Breast epithelium (tissue), 4 donors: ENCODE results near the gene BNIP3. TPM values are rescaled to one million over a fixed set of nuclear protein-coding genes. Genes with fewer than 3 reads are reported as not detected.

Experiments used
- DNase-seq, 2 donors: peaks; one replicate each; pipeline ENCODE4 v3.0.0-alpha.2; 2019; ENCODE audit warnings: low spot score in 2 of 2
- H3K27ac ChIP-seq, 2 donors: fragments of 200-600 bp; sonication (generic) in 1 of 2; one replicate each; pipeline ENCODE4 v1.5.1; 2016 to 2019; ENCODE audit warnings: mild to moderate bottlenecking in 1 of 2
- H3K27me3 ChIP-seq, 2 donors: fragments of 200-600 bp; sonication (generic) in 1 of 2; one replicate each; pipeline versions ENCODE4 v1.5.1 to v1.6.0; 2017 to 2019; ENCODE audit warnings: control low read depth in 1 of 2, mild to moderate bottlenecking in 1 of 2
- H3K36me3 ChIP-seq: fragments of 200-600 bp; one replicate; pipeline ENCODE4 v1.5.1; 2019
- H3K4me1 ChIP-seq, 2 donors: fragments of 200-600 bp; sonication (generic); one replicate each; pipeline ENCODE4 v1.5.1; 2016 to 2019; ENCODE audit warnings: control low read depth in 1 of 2
- H3K4me3 ChIP-seq, 3 donors: fragments of 200-600 bp; sonication (generic); 1 replicate in 2 of 3; 2 replicates in 1 of 3; pipeline ENCODE4 v1.5.1; 2016 to 2019; ENCODE audit warnings: mild to moderate bottlenecking in 3 of 3, moderate library complexity in 2 of 3
- H3K9me3 ChIP-seq, 2 donors: fragments of 200-600 bp; sonication (generic) in 1 of 2; one replicate each; pipeline ENCODE4 v1.5.1; 2016 to 2019; ENCODE audit warnings: control low read depth in 1 of 2
- CTCF ChIP-seq, 3 donors: fragments of 450-650 bp; IDR thresholded peaks; one replicate each; pipeline ENCODE4 v1.5.1; 2016 to 2017; ENCODE audit warnings: antibody characterized with exemption in 3 of 3, mild to moderate bottlenecking in 3 of 3, moderate library complexity in 3 of 3
- POLR2A ChIP-seq: fragments of 450-650 bp; IDR thresholded peaks from one replicate; pipeline ENCODE4 v1.6.1; 2016; ENCODE audit warnings: antibody characterized with exemption, mild to moderate bottlenecking, moderate library complexity
- POLR2AphosphoS5 ChIP-seq, 3 donors: sonication (generic); formaldehyde crosslinking; IDR thresholded peaks; one replicate each; pipeline ENCODE4 v1.6.1; 2017; ENCODE audit warnings: antibody characterized with exemption in 3 of 3
- intact Hi-C: fragments of 100-400 bp; cut with DNase I; formaldehyde crosslinking; loops from one replicate; pipeline ENCODE4 v1.15.1; 2023; ENCODE audit warnings: low total_unique reads
- total RNA-seq, 3 donors: library from RNA; depleted of rRNA; stranded (reverse); fragments of >200 nt; gene quantifications; one replicate each; pipeline ENCODE4 v1.1.0, GENCODE V29; 2016

The BNIP3 gene
- total RNA-seq, 3 donors from 2014 or later = 81.9 to 235 (median 107) TPM

- intact Hi-C loops = no loop called here
- no peak overlapping the region for H3K27ac ChIP-seq
- H3K27me3 ChIP-seq = no peaks in the 10 kb centered on the region
- peaks cover 6% of the 10 kb centered on the region for H3K36me3 ChIP-seq
- no peak for TF ChIP-seq POLR2A
- no peak for TF ChIP-seq POLR2AphosphoS5 (IDR thresholded peaks at IDR 0.05)
- TF ChIP-seq CTCF (IDR thresholded peaks at IDR 0.05) = no peak
- H3K4me3 ChIP-seq = no peak overlapping the region
- H3K4me1 ChIP-seq = no peaks in the 10 kb centered on the region
- H3K9me3 ChIP-seq = no peaks in the 10 kb centered on the region
- no peak for DNase-seq
Measured at GRCh38 chr10:131936294-131936693, 45.4 kb downstream of the BNIP3 start.

GRCh38 chr10:131935260-131935659 is 46.5 kb downstream of the BNIP3 start:
- Histone ChIP-seq H3K4me1 (no peaks in the 10 kb centered on the region), H3K9me3 (no peaks in the 10 kb centered on the region), H3K27ac (no peak overlapping the region), H3K27me3 (no peaks in the 10 kb centered on the region), H3K36me3 (peaks cover 6% of the 10 kb centered on the region), H3K4me3 (no peak overlapping the region)
- intact Hi-C loops = no loop called here
- TF ChIP-seq POLR2A = no peak
- TF ChIP-seq POLR2AphosphoS5 (IDR thresholded peaks at IDR 0.05) = no peak
- no peak for TF ChIP-seq CTCF (IDR thresholded peaks at IDR 0.05)
- DNase-seq = no peak

DNA sequence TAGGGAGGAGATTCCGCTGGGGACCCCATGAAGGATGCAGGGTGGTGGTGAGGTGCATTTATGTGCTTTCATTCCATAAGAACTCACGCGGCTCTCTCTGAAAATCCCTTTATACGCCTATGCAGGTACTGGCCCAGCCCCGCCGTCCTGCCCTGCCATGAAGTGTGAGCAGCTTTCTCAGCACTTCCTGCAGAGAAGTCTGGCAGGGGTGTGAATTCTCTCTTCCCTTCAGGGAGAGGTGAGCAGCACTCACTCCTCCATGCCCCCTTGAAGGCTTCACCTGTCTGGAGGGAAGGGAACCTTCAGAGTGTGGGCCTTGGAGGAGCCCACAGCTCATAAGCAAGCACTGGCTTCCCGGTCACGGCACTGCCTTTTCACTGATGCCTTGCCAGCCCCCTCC is 47.0 kb downstream of the BNIP3 start:
- intact Hi-C loops = no loop called here
- TF ChIP-seq CTCF (IDR thresholded peaks at IDR 0.05) (no peak), POLR2AphosphoS5 (IDR thresholded peaks at IDR 0.05) (no peak), POLR2A (no peak)
- Histone ChIP-seq H3K4me1 (no peaks in the 10 kb centered on the region), H3K9me3 (no peaks in the 10 kb centered on the region), H3K27ac (peak overlapping the region in 1 of 2 donors; percentile 19), H3K27me3 (no peaks in the 10 kb centered on the region), H3K36me3 (peaks cover 6% of the 10 kb centered on the region), H3K4me3 (no peak overlapping the region)
- no peak for DNase-seq

DNA sequence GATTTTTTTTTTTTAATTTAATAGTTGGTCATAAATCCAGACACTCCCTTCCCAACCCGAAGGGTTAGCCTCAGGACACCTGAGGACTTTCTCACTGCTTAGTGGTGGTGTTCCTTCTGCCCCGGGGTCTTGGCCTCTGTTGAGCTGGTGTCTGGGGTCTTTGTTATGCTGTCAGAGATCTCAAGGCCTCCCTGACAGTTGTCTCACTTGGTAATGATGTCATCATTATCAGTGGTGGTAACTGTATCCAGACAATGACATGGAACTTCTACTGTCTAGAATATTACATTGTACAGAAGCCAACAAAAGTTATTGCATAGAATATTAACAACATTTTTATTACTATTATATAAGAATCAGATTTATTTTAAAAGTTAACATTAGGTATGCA is 48.0 kb downstream of the BNIP3 start:
- Histone ChIP-seq H3K27ac (no peak overlapping the region), H3K27me3 (no peaks in the 10 kb centered on the region), H3K4me1 (peaks cover 0 to 3% of the 10 kb centered on the region in 2 donors), H3K9me3 (no peaks in the 10 kb centered on the region), H3K4me3 (no peak overlapping the region), H3K36me3 (peaks cover 5% of the 10 kb centered on the region)
- TF ChIP-seq CTCF (IDR thresholded peaks at IDR 0.05) = no peak
- no peak for TF ChIP-seq POLR2AphosphoS5 (IDR thresholded peaks at IDR 0.05)
- DNase-seq = no peak
- intact Hi-C loops = no loop called here

DNA sequence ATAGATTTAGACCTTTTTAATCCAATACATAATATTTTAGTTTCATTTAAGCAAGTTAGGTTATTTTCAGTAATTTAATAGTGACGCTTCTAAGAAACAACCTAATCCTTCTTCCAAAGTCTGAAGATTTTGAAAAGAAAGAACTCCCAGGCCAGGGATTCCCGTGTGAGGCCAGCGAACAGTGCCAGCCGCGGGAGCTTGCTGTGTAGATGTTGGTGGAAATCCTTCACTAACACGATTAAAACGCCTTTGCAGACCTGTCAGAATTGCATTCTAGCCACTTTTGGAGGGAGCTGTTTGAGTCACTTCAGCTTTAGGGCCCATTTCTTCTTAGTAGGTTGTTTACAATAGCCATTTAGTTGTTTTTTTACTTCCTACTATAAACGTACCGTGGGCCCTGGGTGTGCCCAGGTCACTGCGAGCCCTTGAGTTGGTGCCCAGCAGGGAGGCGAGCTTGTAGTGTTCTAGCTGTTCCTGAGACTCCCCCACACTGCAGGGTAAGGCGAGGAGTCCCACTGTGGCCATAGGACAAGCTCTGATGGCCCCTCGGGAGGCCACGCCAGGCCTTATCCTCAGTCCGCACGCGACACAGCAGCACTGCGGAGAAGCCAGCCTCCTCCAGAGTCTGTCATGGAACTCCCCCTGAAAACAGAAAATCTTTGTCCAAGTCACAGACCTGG is 48.6 kb downstream of the BNIP3 start:
- no peak for DNase-seq
- peaks cover 0 to 3% of the 10 kb centered on the region in 2 donors for H3K4me1 ChIP-seq
- no peak overlapping the region for H3K27ac ChIP-seq
- H3K4me3 ChIP-seq = no peak overlapping the region
- H3K27me3 ChIP-seq = no peaks in the 10 kb centered on the region
- no peak for TF ChIP-seq CTCF (IDR thresholded peaks at IDR 0.05)
- TF ChIP-seq POLR2AphosphoS5 (IDR thresholded peaks at IDR 0.05) = no peak
- intact Hi-C loops = no loop called here
- H3K9me3 ChIP-seq = no peaks in the 10 kb centered on the region
- no peaks in the 10 kb centered on the region for H3K36me3 ChIP-seq
